HG02759 (cell line): ENCODE measurements around the gene STX1A.

ENCODE experiments used
- ATAC-seq: cut with Tn5 transposase; IDR thresholded peaks from one replicate; pipeline ENCODE4 v1.9.1; 2021; ENCODE audit warnings: mild to moderate bottlenecking, moderate library complexity; ENCODE audit not compliant: unreplicated experiment

Gene STX1A

GRCh38 chr7:73718905-73719805 is at the start of gene STX1A:
TSS of gene STX1A (minus strand) at chr7:73719669. CDS start at chr7:73719631, 38 bp downstream.
- ATAC-seq, result peak; percentile 72

- ATAC-seq, result no peak
Measured at GRCh38 chr7:73768641-73769480, 49.4 kb upstream of the STX1A start.

GRCh38 chr7:73766556-73767229 is 47.2 kb upstream of the STX1A start:
- no peak for ATAC-seq

- ATAC-seq, result no peak
Measured at GRCh38 chr7:73762659-73762999, 43.2 kb upstream of the STX1A start.

GRCh38 chr7:73761854-73762658 is 42.6 kb upstream of the STX1A start:
- ATAC-seq, result no peak

- no peak for ATAC-seq
Measured at GRCh38 chr7:73758581-73759138, 39.2 kb upstream of the STX1A start.

GRCh38 chr7:73749931-73750776 is 30.7 kb upstream of the STX1A start:
- no peak for ATAC-seq

- no peak for ATAC-seq
Measured at GRCh38 chr7:73746378-73746777, 26.9 kb upstream of the STX1A start.

- no peak for ATAC-seq
Measured at GRCh38 chr7:73742753-73743641, 23.5 kb upstream of the STX1A start.

- ATAC-seq, result no peak
Measured at GRCh38 chr7:73742338-73742752, 22.9 kb upstream of the STX1A start.

GRCh38 chr7:73741600-73741999 is 22.1 kb upstream of the STX1A start:
- ATAC-seq, result no peak

GRCh38 chr7:73740771-73741170 is 21.3 kb upstream of the STX1A start:
- no peak for ATAC-seq

GRCh38 chr7:73740212-73740611 is 20.7 kb upstream of the STX1A start:
- ATAC-seq, result no peak

GRCh38 chr7:73739387-73739767 is 19.9 kb upstream of the STX1A start:
- no peak for ATAC-seq

- ATAC-seq, result peak; percentile 89
Measured at GRCh38 chr7:73738612-73739386, 19.3 kb upstream of the STX1A start, which contains the start of gene ABHD11. TSS of gene ABHD11 (minus strand) at chr7:73738802. CDS start at chr7:73738770, 32 bp downstream.

- peak; percentile 18 for ATAC-seq
Measured at GRCh38 chr7:73738220-73738611, 18.7 kb upstream of the STX1A start.

GRCh38 chr7:73737491-73738219 is 18.2 kb upstream of the STX1A start:
- ATAC-seq, result no peak
